ENCODE data around the gene FKBP6.
A peak's percentile ranks its signal among the peaks of the same experiment; 100 is the strongest.
"Not testable (repeated sequence)": the region's sequence is repeated elsewhere in the genome, so short reads cannot be mapped to it uniquely, and the experiment has no call there.

Gene FKBP6

GRCh38 chr7:73304612-73305387 is 23.2 kb upstream of the FKBP6 start:
- H4K8ac ChIP-seq (ENCODE audit: low read depth, low read length); H3K4me3 ChIP-seq (ENCODE audit: low read depth, low read length); H2BK5ac ChIP-seq (ENCODE audit: low read depth, low read length, poor library complexity); H3K9me3 ChIP-seq (ENCODE audit: insufficient read depth, low read depth, low read length); H3K79me2 ChIP-seq (ENCODE audit: control insufficient read depth, insufficient read depth, low read length, poor library complexity); H3K9ac ChIP-seq (ENCODE audit: low read length); H4K91ac ChIP-seq (ENCODE audit: low read depth, low read length); H3K27ac ChIP-seq (ENCODE audit: low read depth, low read length); H4K12ac ChIP-seq (ENCODE audit: low read depth, low read length); DNase-seq; H3K23ac ChIP-seq (ENCODE audit: low read length); H2BK120ac ChIP-seq (ENCODE audit: insufficient read depth, low read length, poor library complexity); H2BK12ac ChIP-seq (ENCODE audit: low read length); H3K4me1 ChIP-seq (ENCODE audit: control insufficient read depth in 1 of 2, insufficient read depth in 2 of 2, low read length in 2 of 2); H3K4ac ChIP-seq (ENCODE audit: low read depth, low read length); H3K14ac ChIP-seq (ENCODE audit: low read length); H2AFZ ChIP-seq (ENCODE audit: insufficient read depth, low read length, poor library complexity); H3K79me1 ChIP-seq (ENCODE audit: low read length); H2AK5ac ChIP-seq (ENCODE audit: low read length); H3K4me2 ChIP-seq (ENCODE audit: low read length); H3K27me3 ChIP-seq (ENCODE audit: insufficient read depth, low read length); H3K18ac ChIP-seq (ENCODE audit: low read length): not testable (repeated sequence)
- H3K36me3 ChIP-seq (ENCODE audit: control insufficient read depth in 1 of 2, insufficient read depth in 2 of 2, low read length in 2 of 2) = peaks cover 28 to 32% of the 10 kb centered on the region in 2 experiments
- no CpG with 5 or more reads among the region's 15 CpGs for WGBS (ENCODE audit: extremely low coverage, insufficient coverage, insufficient read length)

DNA sequence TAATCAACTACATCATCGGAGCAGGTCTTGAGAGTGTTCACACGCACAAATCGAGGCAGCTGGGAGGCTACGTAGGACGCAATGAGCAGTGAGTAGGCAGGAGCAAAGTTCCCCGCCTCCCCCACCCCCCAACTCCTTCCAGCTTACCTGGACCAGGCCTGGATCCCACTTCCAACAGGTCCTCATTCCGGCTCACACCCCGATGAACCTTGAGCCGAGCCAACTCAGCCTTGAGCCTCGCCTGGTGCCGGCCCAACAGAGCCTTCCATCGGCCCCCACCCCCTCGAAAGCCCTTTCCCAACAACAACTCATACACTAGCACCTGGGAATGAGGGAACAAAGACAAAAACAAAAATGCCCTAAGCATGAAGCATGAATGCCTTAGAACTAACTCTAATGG is 20.5 kb upstream of the FKBP6 start:
- DNase-seq = no peak
- H3K27ac ChIP-seq (ENCODE audit: low read depth, low read length) = no peak overlapping the region
- no CpG with 5 or more reads among the region's 13 CpGs for WGBS (ENCODE audit: extremely low coverage, insufficient coverage, insufficient read length)

GRCh38 chr7:73308074-73308664 is 19.8 kb upstream of the FKBP6 start:
- H3K27ac ChIP-seq (ENCODE audit: low read depth, low read length) = no peak overlapping the region
- no peak overlapping the region for H2BK12ac ChIP-seq (ENCODE audit: low read length)
- H2BK120ac ChIP-seq (ENCODE audit: insufficient read depth, low read length, poor library complexity) = peak overlapping the region; percentile 54
- peaks cover 5% of the 10 kb centered on the region for H3K79me2 ChIP-seq (ENCODE audit: control insufficient read depth, insufficient read depth, low read length, poor library complexity)
- peak overlapping the region; percentile 98 for H4K8ac ChIP-seq (ENCODE audit: low read depth, low read length)
- peak overlapping the region; percentile 44 for H2AK5ac ChIP-seq (ENCODE audit: low read length)
- no CpG with 5 or more reads among the region's 43 CpGs for WGBS (ENCODE audit: extremely low coverage, insufficient coverage, insufficient read length)
- H3K4me1 ChIP-seq (ENCODE audit: control insufficient read depth in 1 of 2, insufficient read depth in 2 of 2, low read length in 2 of 2) = peaks cover 6 to 8% of the 10 kb centered on the region in 2 experiments
- peak overlapping the region; percentile 63 for H3K14ac ChIP-seq (ENCODE audit: low read length)
- no peaks in the 10 kb centered on the region for H3K27me3 ChIP-seq (ENCODE audit: insufficient read depth, low read length)
- H3K23ac ChIP-seq (ENCODE audit: low read length) = no peak overlapping the region
- H4K12ac ChIP-seq (ENCODE audit: low read depth, low read length) = peak overlapping the region; percentile 92
- peaks cover 5% of the 10 kb centered on the region for H3K79me1 ChIP-seq (ENCODE audit: low read length)
- peak overlapping the region; percentile 53 for H2AFZ ChIP-seq (ENCODE audit: insufficient read depth, low read length, poor library complexity)
- H3K36me3 ChIP-seq (ENCODE audit: control insufficient read depth in 1 of 2, insufficient read depth in 2 of 2, low read length in 2 of 2) = peaks cover 24 to 27% of the 10 kb centered on the region in 2 experiments
- peak overlapping the region; percentile 81 for H3K4ac ChIP-seq (ENCODE audit: low read depth, low read length)
- peak overlapping the region; percentile 75 for H3K4me2 ChIP-seq (ENCODE audit: low read length)
- peak overlapping the region; percentile 53 for H4K91ac ChIP-seq (ENCODE audit: low read depth, low read length)
- H3K18ac ChIP-seq (ENCODE audit: low read length) = peak overlapping the region; percentile 19
- peak in 1 of 2 donors; percentile 8 for DNase-seq
- H3K4me3 ChIP-seq (ENCODE audit: low read depth, low read length) = peak overlapping the region; percentile 94
- peak overlapping the region; percentile 79 for H3K9ac ChIP-seq (ENCODE audit: low read length)
- no peak overlapping the region for H2BK5ac ChIP-seq (ENCODE audit: low read depth, low read length, poor library complexity)
- peaks cover 2% of the 10 kb centered on the region for H3K9me3 ChIP-seq (ENCODE audit: insufficient read depth, low read depth, low read length)

More for the DNA sequence above, 20.5 kb upstream of the FKBP6 start:
- Histone ChIP-seq H4K8ac (ENCODE audit: low read depth, low read length) (no peak overlapping the region), H3K4me1 (ENCODE audit: control insufficient read depth in 1 of 2, insufficient read depth in 2 of 2, low read length in 2 of 2) (peaks cover 6 to 8% of the 10 kb centered on the region in 2 experiments), H3K4me2 (ENCODE audit: low read length) (peak overlapping the region; percentile 75), H3K79me2 (ENCODE audit: control insufficient read depth, insufficient read depth, low read length, poor library complexity) (peaks cover 5% of the 10 kb centered on the region), H3K27me3 (ENCODE audit: insufficient read depth, low read length) (no peaks in the 10 kb centered on the region), H2AK5ac (ENCODE audit: low read length) (no peak overlapping the region), H3K23ac (ENCODE audit: low read length) (no peak overlapping the region), H3K4me3 (ENCODE audit: low read depth, low read length) (no peak overlapping the region), H2BK12ac (ENCODE audit: low read length) (no peak overlapping the region), H3K4ac (ENCODE audit: low read depth, low read length) (no peak overlapping the region), H4K12ac (ENCODE audit: low read depth, low read length) (no peak overlapping the region), H2AFZ (ENCODE audit: insufficient read depth, low read length, poor library complexity) (no peak overlapping the region), H3K36me3 (ENCODE audit: control insufficient read depth in 1 of 2, insufficient read depth in 2 of 2, low read length in 2 of 2) (peaks cover 28 to 32% of the 10 kb centered on the region in 2 experiments), H3K18ac (ENCODE audit: low read length) (no peak overlapping the region), H3K79me1 (ENCODE audit: low read length) (peaks cover 5% of the 10 kb centered on the region), H3K9me3 (ENCODE audit: insufficient read depth, low read depth, low read length) (peaks cover 2% of the 10 kb centered on the region), H2BK120ac (ENCODE audit: insufficient read depth, low read length, poor library complexity) (no peak overlapping the region), H3K9ac (ENCODE audit: low read length) (no peak overlapping the region), H4K91ac (ENCODE audit: low read depth, low read length) (no peak overlapping the region), H2BK5ac (ENCODE audit: low read depth, low read length, poor library complexity) (no peak overlapping the region), H3K14ac (ENCODE audit: low read length) (no peak overlapping the region)

DNA sequence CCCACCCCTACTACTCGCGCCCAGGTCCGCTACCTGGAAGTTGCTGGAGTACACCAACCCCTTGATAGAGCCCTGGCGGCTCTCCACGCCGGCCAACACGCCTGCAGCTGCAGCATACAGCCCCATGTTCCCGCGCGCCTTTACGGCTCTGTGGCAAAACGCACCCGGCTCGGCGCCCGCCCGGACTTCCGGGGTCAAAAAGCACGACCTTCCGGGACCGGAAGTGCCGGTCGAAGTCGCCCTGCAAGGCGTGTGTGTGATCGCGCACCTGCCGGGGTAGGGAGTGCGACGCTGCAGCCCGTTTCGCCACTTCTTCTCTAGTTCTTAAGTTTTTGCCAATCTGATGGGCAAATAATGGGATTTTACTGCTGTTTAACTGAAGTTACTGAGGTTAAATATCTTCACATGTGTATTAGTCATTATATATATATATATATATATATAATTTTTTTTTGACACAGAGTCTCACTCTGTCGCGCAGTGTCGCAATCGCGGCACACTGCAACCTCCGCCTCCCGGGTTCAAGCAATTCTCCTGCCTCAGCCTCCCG is 19.2 kb upstream of the FKBP6 start, which contains the start of gene NSUN5:
Gene NSUN5, minus strand, starts transcription at position 162 of the 550 bp plus-strand sequence. Its CDS starts 36 bp downstream, at position 126.
- peak within 1 kb of the TSS; percentile 19 for H3K18ac ChIP-seq (ENCODE audit: low read length)
- no peaks in the 10 kb centered on the region for H3K27me3 ChIP-seq (ENCODE audit: insufficient read depth, low read length)
- no peak within 1 kb of the TSS for H3K27ac ChIP-seq (ENCODE audit: low read depth, low read length)
- peaks cover 19 to 22% of the 10 kb centered on the region in 2 experiments for H3K36me3 ChIP-seq (ENCODE audit: control insufficient read depth in 1 of 2, insufficient read depth in 2 of 2, low read length in 2 of 2)
- H2BK120ac ChIP-seq (ENCODE audit: insufficient read depth, low read length, poor library complexity) = peak within 1 kb of the TSS; percentile 54
- H3K79me1 ChIP-seq (ENCODE audit: low read length) = peaks cover 5% of the 10 kb centered on the region
- H2BK5ac ChIP-seq (ENCODE audit: low read depth, low read length, poor library complexity) = peak within 1 kb of the TSS; percentile 48
- H2AK5ac ChIP-seq (ENCODE audit: low read length) = peak within 1 kb of the TSS; percentile 44
- peak within 1 kb of the TSS; percentile 81 for H3K4ac ChIP-seq (ENCODE audit: low read depth, low read length)
- peak within 1 kb of the TSS; percentile 92 for H4K12ac ChIP-seq (ENCODE audit: low read depth, low read length)
- DNase-seq = peak; percentile 92 to 94
- peak within 1 kb of the TSS; percentile 53 for H2AFZ ChIP-seq (ENCODE audit: insufficient read depth, low read length, poor library complexity)
- peak within 1 kb of the TSS; percentile 75 for H3K4me2 ChIP-seq (ENCODE audit: low read length)
- no CpG with 5 or more reads among the region's 40 CpGs for WGBS (ENCODE audit: extremely low coverage, insufficient coverage, insufficient read length)
- H3K9me3 ChIP-seq (ENCODE audit: insufficient read depth, low read depth, low read length) = peaks cover 2% of the 10 kb centered on the region
- no peak within 1 kb of the TSS for H3K23ac ChIP-seq (ENCODE audit: low read length)
- peak within 1 kb of the TSS; percentile 94 for H3K4me3 ChIP-seq (ENCODE audit: low read depth, low read length)
- peak within 1 kb of the TSS; percentile 63 for H3K14ac ChIP-seq (ENCODE audit: low read length)
- H3K4me1 ChIP-seq (ENCODE audit: control insufficient read depth in 1 of 2, insufficient read depth in 2 of 2, low read length in 2 of 2) = peaks cover 6 to 8% of the 10 kb centered on the region in 2 experiments
- H3K9ac ChIP-seq (ENCODE audit: low read length) = peak within 1 kb of the TSS; percentile 79
- no peak within 1 kb of the TSS for H2BK12ac ChIP-seq (ENCODE audit: low read length)
- H3K79me2 ChIP-seq (ENCODE audit: control insufficient read depth, insufficient read depth, low read length, poor library complexity) = peaks cover 5% of the 10 kb centered on the region
- peak within 1 kb of the TSS; percentile 98 for H4K8ac ChIP-seq (ENCODE audit: low read depth, low read length)
- H4K91ac ChIP-seq (ENCODE audit: low read depth, low read length) = peak within 1 kb of the TSS; percentile 53

Measured in trophoblast cell (in vitro differentiated cells and primary cell).